HEK293 (cell line): ENCODE measurements around the gene VEGFB.

Experiments
- ATF2 ChIP-seq: fragments of 450-650 bp; formaldehyde crosslinking; IDR thresholded peaks from 2 replicates; pipeline ENCODE4 v1.5.1; 2016; ENCODE audit warnings: missing biosample characterization, missing genetic modification characterization, low read depth
- CTCF ChIP-seq: fragments of 450-650 bp; formaldehyde crosslinking; IDR thresholded peaks from 2 replicates; pipeline ENCODE4 v1.5.1; 2016; ENCODE audit warnings: missing biosample characterization, missing genetic modification characterization
- GLI2 ChIP-seq: fragments of 450-650 bp; formaldehyde crosslinking; IDR thresholded peaks from 2 replicates; pipeline ENCODE4; 2017; ENCODE audit warnings: missing biosample characterization, missing genetic modification characterization, low read depth, borderline replicate concordance
- GLI4 ChIP-seq: fragments of 450-650 bp; formaldehyde crosslinking; IDR thresholded peaks from 2 replicates; pipeline ENCODE4 v1.5.1; 2016; ENCODE audit warnings: missing biosample characterization, missing genetic modification characterization
- HIC1 ChIP-seq: fragments of 450-650 bp; formaldehyde crosslinking; IDR thresholded peaks from 2 replicates; pipeline ENCODE4 v1.5.1; 2016; ENCODE audit warnings: missing biosample characterization, missing genetic modification characterization
- KLF10 ChIP-seq: fragments of 450-650 bp; IDR thresholded peaks from 2 replicates; pipeline ENCODE4 v1.5.1; 2018; ENCODE audit warnings: missing biosample characterization, mild to moderate bottlenecking, missing genetic modification characterization
- KLF9 ChIP-seq: fragments of 450-650 bp; formaldehyde crosslinking; IDR thresholded peaks from 2 replicates; pipeline ENCODE4 v1.5.1; 2016; ENCODE audit warnings: missing biosample characterization, missing genetic modification characterization, low read depth
- PRDM10 ChIP-seq: fragments of 450-650 bp; formaldehyde crosslinking; IDR thresholded peaks from 2 replicates; pipeline ENCODE4 v1.5.1; 2016; ENCODE audit warnings: missing biosample characterization, missing genetic modification characterization
- SP2 ChIP-seq: fragments of 450-650 bp; formaldehyde crosslinking; IDR thresholded peaks from 2 replicates; pipeline ENCODE4 v1.5.1; 2016; ENCODE audit warnings: missing biosample characterization, missing genetic modification characterization
- SP7 ChIP-seq: fragments of 450-650 bp; formaldehyde crosslinking; IDR thresholded peaks from 2 replicates; pipeline ENCODE4 v1.5.1; 2016; ENCODE audit warnings: missing biosample characterization, missing genetic modification characterization
- ZBTB1 ChIP-seq: fragments of 450-650 bp; formaldehyde crosslinking; IDR thresholded peaks from 2 replicates; pipeline ENCODE4 v1.5.1; 2016; ENCODE audit warnings: missing biosample characterization, missing genetic modification characterization
- ZEB2 ChIP-seq: fragments of 450-650 bp; formaldehyde crosslinking; IDR thresholded peaks from 2 replicates; pipeline ENCODE4 v1.5.1; 2016; ENCODE audit warnings: missing biosample characterization, missing genetic modification characterization
- ZNF112 ChIP-seq: fragments of 450-650 bp; formaldehyde crosslinking; IDR thresholded peaks from 2 replicates; pipeline ENCODE4 v1.5.0; 2017; ENCODE audit warnings: missing biosample characterization, missing genetic modification characterization
- ZNF155 ChIP-seq: fragments of 450-650 bp; formaldehyde crosslinking; IDR thresholded peaks from 2 replicates; pipeline ENCODE4 v1.5.1; 2016; ENCODE audit warnings: missing biosample characterization, missing genetic modification characterization
- ZNF157 ChIP-seq: fragments of 450-650 bp; formaldehyde crosslinking; IDR thresholded peaks from 2 replicates; pipeline ENCODE4 v1.5.1; 2016; ENCODE audit warnings: missing biosample characterization, missing genetic modification characterization
- ZNF16 ChIP-seq: fragments of 450-650 bp; formaldehyde crosslinking; IDR thresholded peaks from 2 replicates; pipeline ENCODE4 v1.5.1; 2016; ENCODE audit warnings: low read depth, missing biosample characterization, missing genetic modification characterization
- ZNF169 ChIP-seq: fragments of 450-650 bp; formaldehyde crosslinking; IDR thresholded peaks from 2 replicates; pipeline ENCODE4 v1.5.1; 2016; ENCODE audit warnings: missing biosample characterization, missing genetic modification characterization
- ZNF2 ChIP-seq: fragments of 450-650 bp; formaldehyde crosslinking; IDR thresholded peaks from 2 replicates; pipeline ENCODE4 v1.5.1; 2016; ENCODE audit warnings: missing biosample characterization, missing genetic modification characterization
- ZNF239 ChIP-seq: fragments of 450-650 bp; formaldehyde crosslinking; IDR thresholded peaks from 2 replicates; pipeline ENCODE4 v1.5.1; 2016; ENCODE audit warnings: missing biosample characterization, missing genetic modification characterization
- ZNF266 ChIP-seq: fragments of 450-650 bp; formaldehyde crosslinking; IDR thresholded peaks from 2 replicates; pipeline ENCODE4 v1.5.1; 2016; ENCODE audit warnings: missing biosample characterization, missing genetic modification characterization, low read depth
- ZNF473 ChIP-seq: fragments of 450-650 bp; formaldehyde crosslinking; IDR thresholded peaks from 2 replicates; pipeline ENCODE4 v1.5.1; 2017; ENCODE audit warnings: missing biosample characterization, missing genetic modification characterization
- ZNF544 ChIP-seq: fragments of 450-650 bp; formaldehyde crosslinking; IDR thresholded peaks from 2 replicates; pipeline ENCODE4 v1.5.0; 2017; ENCODE audit warnings: missing biosample characterization, missing genetic modification characterization
- ZNF548 ChIP-seq: fragments of 450-650 bp; formaldehyde crosslinking; IDR thresholded peaks from 2 replicates; pipeline ENCODE4 v1.5.1; 2016; ENCODE audit warnings: missing biosample characterization, missing genetic modification characterization
- ZNF580 ChIP-seq: fragments of 450-650 bp; formaldehyde crosslinking; IDR thresholded peaks from 2 replicates; pipeline ENCODE4 v1.5.1; 2016; ENCODE audit warnings: missing biosample characterization, missing genetic modification characterization
- ZNF629 ChIP-seq: fragments of 450-650 bp; formaldehyde crosslinking; IDR thresholded peaks from 2 replicates; pipeline ENCODE4 v1.5.1; 2017; ENCODE audit warnings: missing biosample characterization, missing genetic modification characterization
- ZNF660 ChIP-seq: fragments of 450-650 bp; IDR thresholded peaks from 2 replicates; pipeline ENCODE4 v1.5.1; 2018; ENCODE audit warnings: missing biosample characterization, mild to moderate bottlenecking, missing genetic modification characterization
- ZNF664 ChIP-seq: fragments of 450-650 bp; formaldehyde crosslinking; IDR thresholded peaks from 2 replicates; pipeline ENCODE4 v1.5.1; 2016; ENCODE audit warnings: missing biosample characterization, missing genetic modification characterization
- ZNF747 ChIP-seq: fragments of 450-650 bp; formaldehyde crosslinking; IDR thresholded peaks from 2 replicates; pipeline ENCODE4 v1.5.1; 2016; ENCODE audit warnings: missing biosample characterization, missing genetic modification characterization
- ZNF843 ChIP-seq: fragments of 450-650 bp; formaldehyde crosslinking; IDR thresholded peaks from 2 replicates; pipeline ENCODE4 v1.5.1; 2016; ENCODE audit warnings: missing biosample characterization, missing genetic modification characterization
- ZSCAN5A ChIP-seq: fragments of 450-650 bp; formaldehyde crosslinking; IDR thresholded peaks from 2 replicates; pipeline ENCODE4 v1.5.1; 2016; ENCODE audit warnings: missing biosample characterization, missing genetic modification characterization
- ZXDB ChIP-seq: fragments of 450-650 bp; formaldehyde crosslinking; IDR thresholded peaks from 2 replicates; pipeline ENCODE4 v1.5.1; 2016; ENCODE audit warnings: missing biosample characterization, missing genetic modification characterization

The VEGFB gene

GRCh38 chr11:64204464-64204989 lies 29.9 kb upstream of the VEGFB start (continued):
- TF ChIP-seq ZNF660 (tag by site-specific recombination) (peak; percentile 24; the same call in 1 of the 2 replicates), ZNF747 (tag by site-specific recombination) (no peak), ATF2 (no peak), ZNF580 (no peak), HIC1 (tag by site-specific recombination) (no peak), ZEB2 (peak; percentile 37; the same call in 1 of the 2 replicates), ZXDB (tag by site-specific recombination) (peak; percentile 93), ZSCAN5A (no peak), ZNF473 (tag by site-specific recombination) (no peak), GLI2 (tag by site-specific recombination) (no peak), ZNF544 (tag by site-specific recombination) (no peak), SP7 (tag by site-specific recombination) (peak; percentile 56), ZNF16 (tag by site-specific recombination) (no peak), SP2 (tag by site-specific recombination) (no peak; the same call in 1 of the 2 replicates), ZNF843 (tag by site-specific recombination) (no peak), KLF9 (tag by site-specific recombination) (peak; percentile 68; the same call in 1 of the 2 replicates), ZNF664 (tag by site-specific recombination) (no peak), GLI4 (tag by site-specific recombination) (no peak), ZBTB1 (tag by site-specific recombination) (no peak), ZNF112 (tag by site-specific recombination) (no peak), CTCF (tag by site-specific recombination) (peak; percentile 80), ZNF2 (tag by site-specific recombination) (peak; percentile 96), ZNF239 (tag by site-specific recombination) (no peak), ZNF548 (tag by site-specific recombination) (no peak), ZNF169 (tag by site-specific recombination) (no peak), KLF10 (0 out of 2 replicates have a peak, but pooled peaks have one; percentile 24), ZNF629 (tag by site-specific recombination) (0 out of 2 replicates have a peak, but pooled peaks have one; percentile 34), ZNF157 (tag by site-specific recombination) (no peak), ZNF266 (tag by site-specific recombination) (no peak), ZNF155 (tag by site-specific recombination) (no peak), PRDM10 (tag by site-specific recombination) (peak; percentile 63; the same call in 1 of the 2 replicates)
